SHP77 (cell line): ENCODE results near the gene RPRD1A.
"Not testable (repeated sequence)": the region's sequence is repeated elsewhere in the genome, so short reads cannot be mapped to it uniquely, and the experiment has no call there.

Experiments
- DNase-seq, 2 experiments: peaks; one replicate each; lab custom pipeline; 2025; lab: John Stamatoyannopoulos, UW

The RPRD1A gene

DNA sequence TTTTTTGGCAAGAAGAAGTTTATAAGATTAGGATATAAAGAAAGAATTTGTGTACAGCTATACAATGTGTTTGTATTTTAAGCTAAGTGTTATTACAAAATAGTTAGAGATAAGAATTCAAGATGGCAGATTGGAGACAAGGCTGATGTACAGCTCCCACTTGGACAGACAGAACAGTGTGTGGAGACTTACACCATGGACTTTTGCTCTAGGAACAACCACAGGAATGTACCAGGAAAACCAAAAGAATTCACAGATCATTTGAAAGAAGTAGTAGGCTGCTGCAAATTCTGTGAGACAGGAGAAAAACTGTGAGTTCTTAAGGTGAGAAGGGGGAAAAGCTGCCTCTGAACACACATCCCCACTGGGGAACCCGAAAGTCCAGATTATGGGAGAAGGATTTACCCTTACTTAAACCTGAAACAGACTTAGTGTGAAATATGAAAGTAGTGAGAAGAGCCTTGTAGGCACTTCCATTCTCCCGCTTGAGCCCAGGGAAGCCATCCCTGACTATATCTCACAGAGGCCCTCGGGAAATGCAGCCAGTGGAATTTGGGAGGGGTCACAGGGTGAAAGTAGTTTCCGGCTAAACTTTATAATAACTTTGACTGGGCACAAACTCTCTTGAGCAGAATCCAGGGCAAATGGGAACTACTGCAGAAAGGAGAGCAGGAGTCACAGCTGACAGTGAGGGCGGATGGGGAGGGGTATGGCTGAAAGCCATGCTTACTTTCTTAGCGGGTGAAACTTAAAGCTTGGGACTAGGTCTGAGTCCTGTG, 11.6 kb upstream of the RPRD1A start:
- no peak for DNase-seq

DNA sequence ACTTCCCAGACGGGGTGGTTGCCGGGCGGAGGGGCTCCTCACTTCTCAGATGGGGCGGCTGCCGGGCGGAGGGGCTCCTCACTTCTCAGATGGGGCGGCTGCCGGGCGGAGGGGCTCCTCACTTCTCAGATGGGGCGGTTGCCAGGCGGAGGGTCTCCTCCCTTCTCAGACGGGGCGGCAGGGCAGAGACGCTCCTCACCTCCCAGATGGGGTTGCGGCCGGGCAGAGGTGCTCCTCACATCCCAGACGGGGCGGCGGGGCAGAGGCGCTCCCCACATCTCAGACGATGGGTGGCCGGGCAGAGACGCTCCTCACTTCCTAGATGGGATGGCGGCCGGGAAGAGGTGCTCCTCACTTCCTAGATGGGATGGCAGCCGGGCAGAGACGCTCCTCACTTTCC, 10.4 kb upstream of the RPRD1A start:
- DNase-seq, result not testable (repeated sequence)

DNA sequence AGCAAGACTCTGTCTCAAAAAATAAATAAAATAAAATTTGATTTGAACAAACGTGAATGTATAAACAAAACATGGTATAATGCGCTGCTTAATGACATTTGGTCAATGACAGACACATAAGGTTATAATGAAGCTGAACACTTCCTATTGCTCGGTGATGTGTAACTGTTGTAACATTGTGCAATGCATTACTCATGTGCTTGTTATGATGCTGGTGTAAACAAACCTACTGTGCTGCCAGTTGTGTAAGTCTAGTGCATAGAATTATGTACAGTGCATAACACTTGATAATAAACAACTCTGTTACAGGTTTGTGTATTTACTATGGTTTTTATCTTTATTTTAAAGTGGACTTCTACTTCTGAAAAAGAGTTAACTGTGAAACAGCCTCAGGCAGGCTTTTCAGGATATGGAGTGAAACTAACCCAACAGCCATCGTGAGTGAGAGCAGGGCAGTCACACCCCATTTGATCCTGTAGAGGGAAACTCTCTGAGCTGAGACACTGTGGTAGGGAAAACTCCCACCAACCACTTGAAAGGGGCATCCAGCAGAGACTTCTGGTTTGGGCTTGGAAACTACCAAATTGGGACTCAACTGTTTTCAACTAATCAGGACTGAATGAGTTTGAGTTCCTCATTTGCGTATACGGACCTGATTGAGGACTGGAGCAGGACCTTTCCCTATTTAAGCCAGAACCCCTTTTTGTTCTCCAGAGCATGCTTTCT, 8.7 kb upstream of the RPRD1A start:
- DNase-seq, result peak in 1 of 2 experiments; percentile 4

DNA sequence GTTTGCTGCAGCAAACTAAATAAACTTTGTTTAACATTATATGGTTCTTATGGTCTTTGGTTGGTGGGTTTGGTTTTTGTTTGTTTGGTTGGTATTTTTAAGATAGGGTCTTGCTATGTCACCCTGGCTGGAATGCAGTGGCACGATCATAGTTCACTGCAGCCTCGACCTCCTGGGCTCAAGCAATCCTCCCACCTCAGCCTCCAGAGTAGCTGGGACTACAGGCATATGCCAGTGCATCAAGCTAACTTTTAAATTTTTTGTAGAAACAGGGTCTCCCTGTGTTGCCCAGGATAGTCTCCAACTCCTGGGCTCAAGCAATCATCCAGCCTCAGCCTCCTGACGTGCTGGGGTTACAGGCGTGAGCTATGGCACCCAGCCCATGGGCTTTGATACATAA, 7.1 kb upstream of the RPRD1A start:
- no peak for DNase-seq

DNA sequence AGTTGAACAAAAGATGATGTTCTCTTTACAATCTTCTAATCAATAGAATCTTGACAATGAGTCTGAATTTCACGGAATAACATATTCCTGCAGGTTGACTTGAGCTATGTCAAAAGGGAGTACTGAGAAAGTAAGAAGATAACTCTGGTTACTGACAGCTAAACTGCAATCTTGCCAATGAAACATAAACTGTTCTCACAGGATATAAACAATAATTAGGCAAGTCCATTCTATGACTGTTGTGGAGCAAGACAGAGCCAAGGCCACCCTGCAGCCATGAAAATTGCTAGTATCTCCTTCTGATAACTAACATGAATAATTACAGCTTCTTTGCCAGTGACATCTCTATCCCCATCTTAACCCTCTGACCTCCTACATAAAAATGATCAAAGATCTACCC, 6.3 kb upstream of the RPRD1A start:
- DNase-seq, result no peak

DNA sequence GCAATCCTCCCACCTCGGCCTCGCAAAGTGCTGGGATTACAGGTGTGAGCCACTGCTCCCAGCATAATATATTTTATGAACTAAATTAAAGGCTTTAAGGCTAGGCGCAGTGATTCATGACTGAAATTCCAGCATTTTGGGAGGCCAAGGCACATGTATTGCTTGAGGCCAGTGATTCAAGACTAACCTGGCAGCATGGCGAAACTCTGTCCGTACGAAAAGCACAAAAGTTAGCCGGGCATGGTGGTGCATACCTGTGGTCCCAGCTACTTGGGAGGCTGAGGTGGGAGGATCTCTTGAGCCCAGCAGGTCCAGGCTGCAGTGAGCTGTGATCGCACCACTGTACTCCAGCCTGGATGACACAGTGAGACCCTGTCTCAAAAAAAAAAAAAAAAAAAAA, 5.0 kb upstream of the RPRD1A start:
- DNase-seq, result not testable (repeated sequence)

DNA sequence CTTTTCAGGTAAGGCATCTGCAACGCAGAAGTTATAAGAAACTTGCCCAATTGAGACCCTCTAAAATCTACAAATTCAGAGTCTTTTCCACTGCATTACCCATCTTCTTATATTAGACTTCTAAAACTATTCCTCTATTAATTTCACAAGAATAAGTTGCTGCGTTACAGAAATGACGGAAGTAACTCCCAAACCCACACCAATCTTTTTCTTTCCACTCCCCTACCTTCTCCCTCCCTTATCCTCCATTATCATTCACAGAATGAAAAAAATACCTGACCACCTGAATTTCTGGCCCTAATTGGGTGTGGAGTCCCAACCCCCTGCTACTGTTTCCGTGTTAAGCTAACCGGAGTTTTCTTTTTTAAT, 689 bp downstream of the RPRD1A start:
- no peak for DNase-seq

DNA sequence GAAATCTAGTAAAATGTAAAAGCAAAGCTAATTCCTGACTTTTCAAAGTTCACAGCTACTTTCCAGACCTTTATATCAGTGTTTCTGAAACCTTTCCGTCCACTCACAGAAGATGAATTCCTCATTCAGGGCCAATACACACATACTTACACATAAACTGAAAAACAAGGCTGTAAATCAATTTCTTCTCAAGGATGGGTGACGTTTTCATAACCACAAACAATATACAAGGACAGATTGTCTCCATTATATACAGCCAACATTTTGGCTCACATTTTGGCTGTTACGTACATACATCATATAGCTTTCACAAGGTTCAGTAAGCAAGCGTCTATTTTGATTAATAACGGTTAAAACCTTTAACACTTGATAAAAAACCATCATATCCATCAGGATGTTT, 1.4 kb downstream of the RPRD1A start:
- DNase-seq, result no peak

DNA sequence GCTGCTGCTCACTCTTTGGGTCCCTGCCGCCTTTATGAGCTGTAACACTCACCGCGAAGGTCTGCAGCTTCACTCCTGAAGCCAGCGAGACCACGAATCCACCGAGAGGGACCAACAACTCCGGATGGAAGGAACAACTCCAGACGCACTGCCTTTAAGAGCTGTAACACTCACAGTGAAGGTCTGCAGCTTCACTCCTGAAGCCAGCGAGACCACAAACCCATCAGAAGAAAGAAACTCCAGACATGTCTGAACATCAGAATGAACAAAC, 2.6 kb downstream of the RPRD1A start:
- not testable (repeated sequence) for DNase-seq

DNA sequence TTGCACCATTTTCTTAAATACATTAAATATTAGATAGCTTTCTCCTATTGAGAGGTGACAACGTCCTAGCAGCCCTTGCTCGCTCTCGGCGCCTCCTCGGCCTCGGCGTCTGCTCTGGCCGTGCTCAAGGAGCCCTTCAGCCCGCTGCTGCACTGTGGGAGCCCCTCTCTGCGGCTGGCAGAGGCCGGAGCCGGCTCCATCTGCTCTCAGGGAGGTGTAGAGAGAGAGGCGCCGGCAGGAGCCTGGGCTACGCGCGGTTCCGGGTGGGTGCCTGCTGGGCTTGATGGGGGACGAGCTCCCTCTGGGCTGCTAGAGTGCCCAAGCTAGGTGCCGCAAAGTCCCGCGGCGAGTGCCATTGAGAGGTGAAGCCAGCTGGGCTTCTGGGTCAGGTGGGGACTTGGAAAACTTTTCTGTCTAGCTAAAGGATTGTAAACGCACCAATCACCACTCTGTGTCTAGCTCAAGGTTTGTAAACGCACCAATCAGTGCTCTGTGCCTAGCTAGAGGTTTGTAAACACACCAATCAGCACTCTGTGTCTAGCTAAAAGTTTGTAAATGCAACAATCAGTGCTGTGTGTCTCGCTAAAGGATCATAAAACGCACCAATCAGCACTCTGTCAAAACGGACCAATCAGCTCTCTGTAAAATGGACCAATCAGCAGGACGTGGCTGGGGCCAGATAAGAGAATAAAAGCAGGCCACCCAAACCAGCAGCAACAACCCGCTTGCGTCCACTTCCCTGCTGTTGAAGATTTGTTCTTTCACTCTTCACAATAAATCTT, 3.1 kb downstream of the RPRD1A start:
- no peak for DNase-seq

DNA sequence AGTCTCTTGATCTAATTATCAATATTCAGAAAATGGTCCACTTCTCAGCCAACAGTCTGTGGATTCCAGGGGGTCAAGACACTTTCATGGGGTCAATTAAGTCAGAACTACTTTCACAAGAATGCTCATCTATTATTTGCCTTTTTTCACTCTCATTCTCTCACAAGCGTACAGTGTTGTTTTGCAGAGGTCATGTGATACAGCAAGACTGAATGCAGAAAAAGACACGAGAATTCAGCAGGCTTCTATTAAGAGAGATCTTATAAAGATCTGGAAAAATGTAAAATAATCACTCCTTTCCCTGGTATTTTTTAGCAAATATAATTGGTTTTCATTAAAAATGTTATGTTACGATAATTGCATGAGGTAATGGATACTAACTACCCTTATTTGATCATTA, 8.7 kb downstream of the RPRD1A start:
- DNase-seq, result no peak

DNA sequence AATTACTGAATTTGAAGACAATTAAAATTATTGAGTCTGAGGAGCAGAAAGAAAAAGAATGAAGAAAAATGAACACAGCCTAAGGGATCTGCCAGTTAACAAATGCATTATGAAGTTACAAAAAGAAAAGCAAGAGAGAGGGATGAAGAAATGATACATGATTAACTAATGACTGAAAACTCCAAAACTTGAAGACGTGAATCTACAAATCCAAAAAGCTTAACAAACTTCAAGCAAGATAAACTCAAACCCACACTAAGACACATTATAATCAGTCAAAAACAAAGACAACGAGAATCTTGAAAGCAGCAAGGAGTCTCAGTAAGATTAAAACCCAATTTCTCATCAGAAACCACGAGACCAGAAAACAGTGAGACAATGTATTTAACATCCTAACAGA, 15.6 kb downstream of the RPRD1A start:
- DNase-seq, result no peak

DNA sequence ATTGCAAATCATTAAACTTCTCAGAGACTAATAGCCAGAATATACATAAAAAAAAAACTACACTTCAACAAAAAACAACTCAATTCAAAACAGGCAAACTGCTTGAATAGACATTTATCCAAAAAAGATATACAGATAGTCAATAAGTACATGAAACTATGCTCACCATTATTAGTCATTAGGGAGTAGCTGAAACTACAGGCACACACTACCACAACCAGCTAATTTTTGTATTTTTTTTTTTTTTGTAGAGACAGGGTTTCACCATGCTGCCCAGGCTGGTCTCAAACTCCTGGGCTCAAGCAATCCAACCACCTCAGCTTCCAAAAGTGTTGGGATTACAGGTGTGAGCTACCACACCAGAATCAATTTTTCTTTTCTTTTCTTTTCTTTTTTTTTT, 16.9 kb downstream of the RPRD1A start:
- DNase-seq, result no peak

DNA sequence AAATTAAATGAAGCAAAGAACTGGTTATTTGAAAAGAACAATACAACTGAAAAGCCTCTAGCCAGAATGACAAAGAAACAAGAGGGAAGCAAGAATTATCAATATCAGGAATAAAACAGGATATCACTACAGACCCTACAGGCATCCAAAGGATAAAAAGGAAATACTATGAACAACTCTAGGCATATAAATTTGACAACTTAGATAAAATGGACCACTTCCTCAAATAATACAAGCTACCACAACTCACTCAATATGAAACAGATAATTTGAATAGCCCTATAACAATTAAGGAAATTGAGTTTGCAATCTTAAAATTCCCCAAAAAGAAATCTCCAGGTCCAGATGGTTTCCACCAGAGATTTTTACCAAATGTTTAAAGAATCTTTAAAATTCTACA, 19.8 kb downstream of the RPRD1A start:
- DNase-seq, result no peak

DNA sequence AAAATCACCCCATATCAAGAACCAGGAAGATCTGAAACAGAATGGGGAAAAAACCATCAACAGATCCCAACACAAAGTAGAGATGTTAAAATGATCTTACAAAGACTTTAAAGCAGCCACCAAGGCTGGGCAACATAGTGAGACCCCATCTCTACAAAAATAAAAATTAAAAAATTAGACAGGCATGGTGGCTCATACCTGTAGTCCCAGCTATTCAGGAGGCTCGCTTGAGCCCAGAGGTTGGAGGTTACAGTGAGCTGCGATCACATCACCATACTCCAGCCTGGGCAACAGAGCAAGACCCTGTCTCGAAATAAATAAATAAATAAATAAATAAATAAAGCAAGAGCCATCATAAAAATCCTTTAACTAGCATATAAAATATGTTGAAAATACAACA, 20.5 kb downstream of the RPRD1A start:
- DNase-seq, result no peak

DNA sequence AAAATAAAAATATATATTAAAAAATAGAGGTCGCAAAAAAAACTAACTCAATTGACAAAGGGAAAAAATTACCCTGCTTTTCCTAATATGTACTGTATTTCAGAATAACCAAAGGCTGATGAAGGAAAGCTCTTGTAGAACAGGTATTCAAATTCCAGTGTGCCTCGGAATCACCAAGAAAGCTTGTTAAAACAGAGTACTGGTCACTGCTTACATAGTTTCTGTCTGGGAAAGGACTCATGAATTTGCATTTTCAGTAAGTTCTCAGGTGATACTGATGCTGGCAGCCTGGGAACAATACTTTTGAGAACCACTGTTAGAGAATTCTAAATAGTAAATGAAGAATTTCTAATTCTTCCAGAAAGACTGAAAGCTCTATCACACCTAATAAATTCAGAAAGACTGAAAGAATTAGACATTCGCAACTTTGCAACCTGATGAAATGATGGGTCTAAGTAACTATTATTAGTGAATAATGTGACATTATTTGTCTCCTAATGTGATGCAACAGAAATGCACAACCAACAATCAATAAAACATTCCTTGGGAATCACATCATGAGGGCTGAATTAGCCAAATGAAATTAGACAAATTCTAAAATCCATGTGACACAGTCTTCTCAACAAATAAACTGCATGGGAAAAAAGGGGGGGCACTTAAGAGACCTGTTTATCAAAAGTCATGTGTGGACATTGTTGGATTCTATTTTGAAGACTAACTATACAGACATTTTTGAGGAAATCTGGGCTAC, 21.9 kb downstream of the RPRD1A start:
- DNase-seq, result no peak

DNA sequence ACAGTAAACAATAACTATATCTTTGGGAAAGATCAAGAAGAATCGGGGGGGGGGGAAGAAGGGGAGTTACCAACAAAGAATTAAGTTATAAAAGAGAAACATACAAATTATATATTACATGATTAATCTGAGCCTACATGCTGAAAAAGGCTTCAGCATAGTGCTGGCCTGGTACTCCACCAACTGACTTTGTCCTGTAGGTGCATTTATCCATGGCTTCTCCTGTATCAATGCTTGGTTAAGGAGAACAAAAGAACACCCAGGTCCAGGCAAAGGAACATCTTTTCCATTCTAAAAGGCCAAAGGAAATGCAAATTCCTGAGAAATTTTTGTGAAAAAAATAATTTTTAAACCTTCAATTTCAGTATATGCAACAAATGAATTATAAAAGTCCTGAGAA, 24.2 kb downstream of the RPRD1A start:
- DNase-seq, result no peak

DNA sequence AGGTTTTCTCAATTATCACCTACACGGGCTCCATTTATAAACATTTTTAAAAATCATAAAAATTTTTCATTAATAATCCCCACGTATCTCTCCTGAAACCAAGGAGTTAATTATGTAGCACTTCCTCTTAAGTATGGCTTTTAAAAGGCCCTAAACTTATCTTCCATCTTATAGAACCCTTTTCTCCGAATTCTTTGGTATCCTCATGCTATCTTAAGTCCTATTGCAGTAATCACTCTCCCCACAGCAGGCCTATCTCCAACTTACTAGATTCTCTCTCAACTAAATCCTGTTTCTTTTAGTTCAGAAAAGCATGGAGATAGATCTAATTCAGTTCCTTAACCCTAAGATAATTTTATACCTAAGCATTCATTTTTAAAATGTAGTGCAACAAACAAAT, 26.2 kb downstream of the RPRD1A start:
- DNase-seq, result no peak

DNA sequence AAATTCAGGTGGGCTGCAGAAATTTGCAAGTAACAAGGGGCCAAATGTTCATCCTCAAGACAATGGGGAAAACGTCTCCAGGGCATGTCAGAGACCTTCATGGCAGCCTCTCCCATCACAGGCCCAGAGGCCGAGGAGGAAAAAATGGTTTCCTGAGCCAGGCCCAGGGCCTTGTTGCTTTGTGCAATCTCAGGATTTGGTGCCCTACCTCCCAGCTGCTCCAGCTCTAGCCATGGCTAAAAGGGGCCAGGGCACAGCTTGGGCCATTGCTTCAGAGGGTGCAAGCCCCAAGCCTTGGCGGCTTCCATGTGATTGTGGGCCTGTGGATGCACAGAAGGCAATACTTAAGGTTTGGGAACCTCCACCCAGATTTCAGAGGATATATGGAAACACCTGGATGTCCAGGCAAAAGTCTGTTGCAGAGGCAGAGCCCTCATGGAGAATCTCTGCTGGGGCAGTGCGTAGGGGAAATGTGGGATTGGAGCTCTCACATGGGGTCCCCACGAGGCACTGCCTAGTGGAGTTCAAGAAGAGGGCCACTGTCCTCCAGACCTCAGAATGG, 29.2 kb downstream of the RPRD1A start:
- no peak for DNase-seq

DNA sequence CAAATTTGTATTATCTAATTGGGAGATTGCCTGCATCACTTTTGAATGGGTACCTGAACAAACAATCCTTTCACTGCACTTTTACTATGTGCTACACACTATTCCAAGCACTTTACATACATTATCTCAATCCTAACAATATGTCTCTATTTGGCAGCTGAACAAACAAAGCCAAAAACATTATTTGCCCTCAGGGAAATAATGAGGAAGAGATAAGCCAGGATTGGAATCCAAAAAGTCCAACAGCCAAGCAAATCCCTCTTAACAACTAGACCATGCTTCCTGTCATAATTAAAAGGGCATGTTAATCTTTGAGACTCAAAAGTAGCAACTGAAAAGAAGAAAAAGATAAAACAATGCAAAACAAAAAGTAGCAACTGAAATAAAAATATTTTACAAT, 32.1 kb downstream of the RPRD1A start:
- peak; percentile 59 for DNase-seq

DNA sequence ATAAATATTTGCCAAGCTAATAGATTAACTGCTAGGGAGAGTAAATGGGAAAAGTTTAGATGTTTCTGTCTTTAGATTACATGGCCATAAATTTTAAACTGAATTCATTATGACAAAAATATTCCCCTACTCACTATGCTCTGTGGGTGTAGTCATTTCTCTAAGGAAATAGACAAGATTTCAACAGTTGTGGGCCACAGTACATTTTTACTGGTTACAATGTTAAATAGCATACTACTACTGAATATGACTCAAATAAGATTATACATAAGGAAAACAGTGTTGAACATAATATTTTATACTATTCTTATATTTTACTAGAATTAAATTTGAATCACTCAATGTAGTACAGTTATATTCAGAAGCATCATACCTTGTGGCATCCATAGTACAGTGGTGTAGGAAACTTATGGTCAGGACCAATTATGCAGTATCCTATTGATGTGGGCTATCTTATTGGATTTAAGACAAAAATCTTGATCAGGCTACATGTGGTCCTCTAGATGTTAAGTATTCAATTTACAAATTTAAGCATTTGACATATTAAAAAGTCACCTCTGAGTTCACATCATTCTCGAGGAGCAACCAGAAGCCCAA, 33.0 kb downstream of the RPRD1A start:
- DNase-seq, result no peak

DNA sequence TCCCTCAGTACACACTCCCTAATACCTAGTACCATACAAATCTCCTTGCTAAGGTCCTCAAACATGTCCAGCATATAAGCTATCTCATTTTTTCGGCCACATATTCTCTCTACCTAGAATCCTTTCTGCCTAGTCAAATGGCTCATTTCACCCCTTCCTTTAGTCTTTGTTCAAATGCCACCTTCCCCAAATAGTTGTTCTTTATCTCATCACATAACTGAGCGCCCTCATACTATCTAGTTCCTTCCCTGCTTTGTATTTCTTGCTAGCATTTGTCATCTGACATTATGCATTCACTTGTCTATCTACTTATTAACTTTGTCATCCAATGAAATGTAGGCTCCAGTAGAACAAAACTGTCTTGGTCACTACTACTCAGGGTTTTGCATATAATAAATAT, 35.5 kb downstream of the RPRD1A start:
- DNase-seq, result no peak
